ENCODE data around the gene NDUFB7. TPM values are rescaled to one million over a fixed set of nuclear protein-coding genes. Genes with fewer than 3 reads are reported as not detected.

NDUFB7 gene
- total and polyA plus RNA-seq, 9 donors: 86.9 to 429 (median 153) TPM; not detected in 1

GRCh38 chr19:14561249-14561648 is 10.6 kb downstream of the NDUFB7 start:
- Histone ChIP-seq H3K27me3 (no peaks in the 10 kb centered on the region), H3K4me1 (ENCODE audit: insufficient read depth) (peaks cover 4% of the 10 kb centered on the region), H3K36me3 (no peaks in the 10 kb centered on the region), H3K27ac (peak overlapping the region in 1 of 2 donors; percentile 11), H3K4me3 (no peak overlapping the region), H3K9me3 (no peaks in the 10 kb centered on the region)
- 70 to 78% (median 76%) methylated on average over 6 to 8 of the region's 8 CpGs for WGBS, 3 donors
- no peak for DNase-seq
- TF ChIP-seq POLR2A (IDR thresholded peaks at IDR 0.05) (no peak), CTCF (IDR thresholded peaks at IDR 0.05) (no peak), EP300 (IDR thresholded peaks at IDR 0.05) (no peak)
- intact Hi-C loops (cut with DNase I): no loop called here

- H3K27me3 ChIP-seq: no peaks in the 10 kb centered on the region
- no peak for DNase-seq
- TF ChIP-seq CTCF (IDR thresholded peaks at IDR 0.05) (no peak), POLR2A (IDR thresholded peaks at IDR 0.05) (no peak), EP300 (IDR thresholded peaks at IDR 0.05) (no peak)
- H3K4me1 ChIP-seq (ENCODE audit: insufficient read depth): peaks cover 4% of the 10 kb centered on the region
- no peak overlapping the region for H3K4me3 ChIP-seq
- intact Hi-C loops (cut with DNase I): no loop called here
- no peaks in the 10 kb centered on the region for H3K36me3 ChIP-seq
- peak overlapping the region in 1 of 2 donors; percentile 30 for H3K27ac ChIP-seq
- no peaks in the 10 kb centered on the region for H3K9me3 ChIP-seq
- WGBS, 3 donors: 82 to 100% (median 83%) methylated on average over 1 to 6 of the region's 6 CpGs
Measured at GRCh38 chr19:14560776-14561108, 11.1 kb downstream of the NDUFB7 start.

- Histone ChIP-seq H3K4me3 (no peak overlapping the region), H3K27me3 (no peaks in the 10 kb centered on the region), H3K4me1 (ENCODE audit: insufficient read depth) (peaks cover 4% of the 10 kb centered on the region), H3K9me3 (no peaks in the 10 kb centered on the region), H3K36me3 (no peaks in the 10 kb centered on the region), H3K27ac (peak overlapping the region in 1 of 2 donors; percentile 30)
- TF ChIP-seq EP300 (IDR thresholded peaks at IDR 0.05) (no peak), CTCF (IDR thresholded peaks at IDR 0.05) (no peak), POLR2A (IDR thresholded peaks at IDR 0.05) (no peak)
- intact Hi-C loops (cut with DNase I): no loop called here
- 75 to 77% (median 76%) methylated on average over 26 to 28 of the region's 28 CpGs for WGBS, 3 donors
- no peak for DNase-seq
Measured at GRCh38 chr19:14559916-14560775, 11.7 kb downstream of the NDUFB7 start.

- no peak overlapping the region for H3K27ac ChIP-seq
- H3K4me3 ChIP-seq: no peak overlapping the region
- peaks cover 4% of the 10 kb centered on the region for H3K4me1 ChIP-seq (ENCODE audit: insufficient read depth)
- no peak for TF ChIP-seq CTCF (IDR thresholded peaks at IDR 0.05)
- no peak for TF ChIP-seq POLR2A (IDR thresholded peaks at IDR 0.05)
- no peak for TF ChIP-seq EP300 (IDR thresholded peaks at IDR 0.05)
- 81 to 83% (median 81%) methylated on average over 23 of the region's 23 CpGs for WGBS, 3 donors
- H3K9me3 ChIP-seq: no peaks in the 10 kb centered on the region
- intact Hi-C loops (cut with DNase I): no loop called here
- no peaks in the 10 kb centered on the region for H3K36me3 ChIP-seq
- DNase-seq: no peak
- no peaks in the 10 kb centered on the region for H3K27me3 ChIP-seq
Measured at GRCh38 chr19:14558370-14559066, 13.3 kb downstream of the NDUFB7 start.
